HG03565 (cell line): Measurements from ENCODE around the gene SHISA9.

Source experiments
- ATAC-seq: cut with Tn5 transposase; IDR thresholded peaks from one replicate; pipeline ENCODE4 v1.9.1; 2021; ENCODE audit warnings: mild to moderate bottlenecking, moderate library complexity; ENCODE audit not compliant: unreplicated experiment

The SHISA9 gene

GRCh38 chr16:13064821-13065220 lies 163.4 kb downstream of the SHISA9 start:
- ATAC-seq, result no peak

- no peak for ATAC-seq
These were observed 166.2 kb downstream of the SHISA9 start for GRCh38 chr16:13067648-13068047.

- no peak for ATAC-seq
These were observed 167.7 kb downstream of the SHISA9 start for GRCh38 chr16:13068912-13069583.

- ATAC-seq, result no peak
These were observed 168.9 kb downstream of the SHISA9 start for GRCh38 chr16:13070268-13070667.

GRCh38 chr16:13076878-13077277 lies 175.5 kb downstream of the SHISA9 start:
- ATAC-seq, result no peak

- no peak for ATAC-seq
These were observed 176.4 kb downstream of the SHISA9 start for GRCh38 chr16:13077816-13078215.

GRCh38 chr16:13080531-13080930 lies 179.1 kb downstream of the SHISA9 start:
- ATAC-seq, result no peak

- no peak for ATAC-seq
These were observed 180.5 kb downstream of the SHISA9 start for GRCh38 chr16:13081825-13082331.

GRCh38 chr16:13083681-13084080 lies 182.3 kb downstream of the SHISA9 start:
- no peak for ATAC-seq

GRCh38 chr16:13084331-13084730 lies 182.9 kb downstream of the SHISA9 start:
- no peak for ATAC-seq

- no peak for ATAC-seq
These were observed 192.3 kb downstream of the SHISA9 start for GRCh38 chr16:13093661-13094060.

- ATAC-seq, result no peak
These were observed 193.7 kb downstream of the SHISA9 start for GRCh38 chr16:13095061-13095460.

- ATAC-seq, result no peak
These were observed 197.1 kb downstream of the SHISA9 start for GRCh38 chr16:13098536-13098935.

GRCh38 chr16:13099822-13100221 lies 198.4 kb downstream of the SHISA9 start:
- no peak for ATAC-seq

- no peak for ATAC-seq
These were observed 199.6 kb downstream of the SHISA9 start for GRCh38 chr16:13100970-13101369.

GRCh38 chr16:13101828-13102227 lies 200.4 kb downstream of the SHISA9 start:
- no peak for ATAC-seq

GRCh38 chr16:13102401-13102800 lies 201.0 kb downstream of the SHISA9 start:
- no peak for ATAC-seq

- no peak for ATAC-seq
These were observed 202.6 kb downstream of the SHISA9 start for GRCh38 chr16:13103831-13104530.

GRCh38 chr16:13104772-13105171 lies 203.4 kb downstream of the SHISA9 start:
- no peak for ATAC-seq

GRCh38 chr16:13105427-13105826 lies 204.0 kb downstream of the SHISA9 start:
- ATAC-seq, result no peak

GRCh38 chr16:13106464-13106863 lies 205.1 kb downstream of the SHISA9 start:
- ATAC-seq, result no peak

- ATAC-seq, result no peak
These were observed 206.7 kb downstream of the SHISA9 start for GRCh38 chr16:13108126-13108525.
